Activated T-helper 1 cell treated with anti-CD3 and anti-CD28 coated beads, Interleukin-2, amount 50 U/mL, for 16 hours (primary cell): Measurements from ENCODE around the gene NUBP2.
"Not testable (repeated sequence)": the region's sequence is repeated elsewhere in the genome, so short reads cannot be mapped to it uniquely, and the experiment has no call there.

Experiments used
- DNase-seq, 2 donors: peaks; one replicate each; pipeline ENCODE4 v3.0.0-alpha.2; 2020; ENCODE audit warnings: low read depth in 1 of 2, low spot score in 1 of 2

Gene NUBP2

DNA sequence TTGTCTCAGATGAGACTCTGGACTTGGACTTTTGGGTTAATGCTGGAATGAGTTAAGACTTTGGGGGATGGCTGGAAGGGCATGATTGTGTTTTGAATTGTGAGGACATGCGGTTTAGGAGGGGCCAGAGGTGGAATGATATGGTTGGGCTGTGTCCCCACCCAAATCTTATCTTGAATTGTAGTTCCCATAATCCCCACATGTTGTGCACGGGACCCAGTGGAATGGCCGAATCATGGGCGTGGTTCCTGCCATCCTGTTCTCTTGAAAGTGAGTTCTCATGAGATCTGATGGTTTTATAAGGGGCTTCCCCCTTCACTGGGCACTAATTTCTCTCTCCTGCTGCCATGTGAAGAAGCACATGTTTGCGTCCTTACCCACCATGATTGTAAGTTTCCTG, 16.5 kb downstream of the NUBP2 start:
- DNase-seq, result not testable (repeated sequence)

DNA sequence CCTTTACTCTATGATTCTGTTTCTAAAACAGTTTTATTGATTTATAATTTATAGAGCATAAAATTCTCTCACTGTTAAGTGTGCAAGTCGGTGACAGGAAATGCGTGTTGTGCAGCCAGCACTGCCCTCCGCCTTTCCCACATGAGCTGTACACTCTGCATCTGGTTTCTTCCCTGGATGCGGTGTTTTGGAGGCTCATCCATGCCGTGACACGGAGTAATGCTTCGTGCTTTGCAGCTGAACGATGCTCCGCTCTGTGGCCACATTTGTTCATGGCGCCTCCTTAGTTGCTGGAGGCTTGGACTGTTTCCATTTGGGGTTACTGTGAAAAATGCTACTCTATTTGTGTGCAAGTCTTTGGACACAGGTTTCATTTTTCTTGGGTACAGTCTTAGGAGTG, 17.9 kb downstream of the NUBP2 start:
- no peak for DNase-seq

DNA sequence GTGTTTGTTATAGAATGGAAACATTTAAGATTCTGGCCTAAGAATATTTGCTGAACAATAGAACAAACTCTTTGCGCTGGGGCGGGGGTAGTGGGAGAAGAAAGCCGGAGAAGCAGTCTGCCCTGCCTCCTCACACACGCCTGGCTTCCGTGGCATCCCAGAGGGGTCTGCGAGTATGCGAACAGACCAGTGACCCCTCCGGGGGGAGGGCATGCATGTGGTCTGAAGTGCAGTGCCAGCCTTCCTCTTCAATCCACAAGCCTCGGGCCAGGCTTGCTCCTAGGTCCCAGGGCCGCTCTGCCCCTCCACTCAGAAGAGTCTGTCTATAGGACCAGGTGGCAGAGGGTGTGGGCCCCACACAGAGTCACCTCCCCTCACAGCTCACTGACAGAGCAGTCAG, 24.9 kb downstream of the NUBP2 start:
- DNase-seq, result no peak

DNA sequence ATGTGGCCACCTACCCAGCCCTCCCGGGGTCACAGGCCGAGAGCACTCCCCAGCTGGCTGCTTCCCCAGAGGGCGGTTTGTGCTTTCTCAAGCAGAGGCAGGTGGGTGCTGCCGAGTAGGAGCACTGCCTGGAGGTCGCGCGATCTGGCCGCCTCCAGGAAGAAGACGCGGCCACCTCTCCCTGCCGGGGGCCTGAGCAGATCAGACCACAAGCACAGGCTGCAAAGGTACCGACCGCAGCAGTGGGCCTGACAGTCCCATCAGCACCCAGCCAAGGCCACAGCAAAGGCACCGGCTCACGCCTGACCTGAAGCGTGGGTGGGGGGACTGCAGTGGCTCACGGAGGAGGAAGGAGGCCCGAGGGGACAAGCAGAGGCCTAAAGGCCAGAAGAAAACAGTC, 25.9 kb downstream of the NUBP2 start:
- DNase-seq, result no peak

DNA sequence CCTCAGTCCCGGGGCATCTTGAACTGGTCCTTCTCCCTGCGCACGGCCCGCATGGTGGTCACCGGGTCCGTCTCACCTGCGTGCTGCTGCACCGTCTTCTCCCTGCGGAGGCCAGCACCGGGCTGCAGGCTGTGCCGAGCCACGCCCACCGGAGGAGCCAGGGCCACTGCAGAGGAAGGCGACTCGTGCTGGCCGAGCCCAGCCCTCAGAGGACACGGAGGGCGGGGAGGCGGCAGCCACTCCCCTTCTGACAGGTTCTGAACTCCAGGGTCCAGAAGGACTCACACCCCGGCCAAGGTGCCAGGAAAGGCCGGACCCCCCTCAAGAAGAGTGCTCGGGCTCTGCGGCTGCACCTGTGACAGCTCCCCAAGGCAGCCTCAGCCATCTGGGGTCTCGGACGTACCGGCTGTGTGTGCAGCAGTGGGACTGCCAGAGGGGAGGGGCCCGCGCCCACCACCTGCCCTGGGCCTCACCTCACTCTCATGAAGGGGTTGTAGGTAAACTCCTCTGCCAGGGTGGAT, 26.6 kb downstream of the NUBP2 start:
- DNase-seq, result no peak

DNA sequence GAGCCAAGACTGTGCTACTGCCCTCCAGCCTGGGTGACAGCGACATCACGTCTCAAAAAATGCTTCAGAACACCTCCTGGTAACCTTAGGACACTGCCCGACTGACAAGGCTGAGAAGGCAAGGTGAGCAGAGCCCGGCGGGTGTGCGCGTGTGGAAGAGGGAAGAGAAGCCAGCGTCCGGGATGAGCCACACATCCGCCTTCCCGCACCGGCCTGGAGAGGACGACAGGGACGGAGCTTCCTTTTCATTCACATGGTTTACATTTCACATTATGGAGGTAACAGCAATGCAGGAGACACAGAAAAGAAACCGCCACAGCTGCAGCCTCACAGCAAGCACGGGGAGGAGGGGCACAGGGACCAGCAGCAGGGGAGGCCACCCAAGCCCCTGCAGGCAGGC, 27.3 kb downstream of the NUBP2 start:
- DNase-seq, result no peak

DNA sequence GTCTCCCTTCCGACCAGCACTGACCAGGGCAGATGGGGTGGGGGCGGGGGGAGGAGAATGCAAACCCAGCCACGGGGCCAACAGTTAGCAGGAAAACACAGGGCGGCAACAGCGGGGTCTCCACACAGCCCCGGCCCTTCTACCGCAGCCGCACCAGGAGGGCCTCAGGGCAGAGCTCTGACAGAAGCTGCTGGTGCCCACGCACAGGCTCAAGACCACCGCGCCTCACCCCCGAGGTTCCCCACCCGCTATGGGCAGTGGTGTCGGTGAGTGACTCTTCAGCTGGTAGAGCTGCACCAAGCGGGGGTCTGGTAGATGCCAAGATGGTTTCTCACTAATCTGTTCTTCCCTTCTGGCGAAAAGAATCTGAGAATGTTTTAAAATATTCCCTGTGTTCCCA, 27.8 kb downstream of the NUBP2 start:
- no peak for DNase-seq

DNA sequence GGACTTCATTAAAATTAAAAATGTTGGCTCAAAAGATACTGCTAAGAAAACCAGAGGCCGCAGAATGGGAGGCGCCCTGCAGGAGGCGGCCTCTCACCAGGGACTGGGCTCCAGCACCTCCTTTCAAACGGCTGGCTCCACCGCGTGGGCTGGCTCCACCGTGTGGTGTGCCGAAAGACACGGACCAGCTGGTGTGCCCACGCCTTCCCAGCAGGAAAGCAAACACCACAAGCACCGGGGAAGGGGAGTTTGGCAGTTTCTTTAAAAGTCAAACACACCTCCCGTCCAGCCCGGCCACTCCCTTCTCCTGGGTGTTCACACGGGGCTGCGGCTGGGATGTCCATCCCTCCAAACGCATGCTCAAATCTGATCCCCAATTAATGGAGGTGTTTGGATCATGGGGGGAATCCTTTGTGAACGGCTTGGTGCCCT, 30.0 kb downstream of the NUBP2 start:
- no peak for DNase-seq

DNA sequence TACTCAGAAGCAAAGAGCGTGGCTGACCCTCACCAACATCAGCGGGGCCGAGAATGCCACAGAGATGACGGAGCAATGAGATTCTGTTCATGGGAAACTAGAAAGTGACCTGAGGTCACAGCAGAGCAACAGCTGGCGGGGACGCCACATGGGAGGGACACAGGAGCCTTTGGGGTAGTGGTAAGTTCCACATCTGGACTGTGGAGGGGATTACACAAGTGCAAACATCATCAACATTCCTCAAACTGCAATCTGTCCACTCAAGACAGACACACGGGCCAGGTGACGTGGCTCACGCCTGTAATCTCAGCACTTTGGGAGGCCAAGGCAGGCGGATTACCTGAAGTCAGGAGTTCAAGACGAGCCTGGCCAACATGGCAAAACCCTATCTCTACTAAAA, 32.7 kb downstream of the NUBP2 start:
- DNase-seq, result no peak

DNA sequence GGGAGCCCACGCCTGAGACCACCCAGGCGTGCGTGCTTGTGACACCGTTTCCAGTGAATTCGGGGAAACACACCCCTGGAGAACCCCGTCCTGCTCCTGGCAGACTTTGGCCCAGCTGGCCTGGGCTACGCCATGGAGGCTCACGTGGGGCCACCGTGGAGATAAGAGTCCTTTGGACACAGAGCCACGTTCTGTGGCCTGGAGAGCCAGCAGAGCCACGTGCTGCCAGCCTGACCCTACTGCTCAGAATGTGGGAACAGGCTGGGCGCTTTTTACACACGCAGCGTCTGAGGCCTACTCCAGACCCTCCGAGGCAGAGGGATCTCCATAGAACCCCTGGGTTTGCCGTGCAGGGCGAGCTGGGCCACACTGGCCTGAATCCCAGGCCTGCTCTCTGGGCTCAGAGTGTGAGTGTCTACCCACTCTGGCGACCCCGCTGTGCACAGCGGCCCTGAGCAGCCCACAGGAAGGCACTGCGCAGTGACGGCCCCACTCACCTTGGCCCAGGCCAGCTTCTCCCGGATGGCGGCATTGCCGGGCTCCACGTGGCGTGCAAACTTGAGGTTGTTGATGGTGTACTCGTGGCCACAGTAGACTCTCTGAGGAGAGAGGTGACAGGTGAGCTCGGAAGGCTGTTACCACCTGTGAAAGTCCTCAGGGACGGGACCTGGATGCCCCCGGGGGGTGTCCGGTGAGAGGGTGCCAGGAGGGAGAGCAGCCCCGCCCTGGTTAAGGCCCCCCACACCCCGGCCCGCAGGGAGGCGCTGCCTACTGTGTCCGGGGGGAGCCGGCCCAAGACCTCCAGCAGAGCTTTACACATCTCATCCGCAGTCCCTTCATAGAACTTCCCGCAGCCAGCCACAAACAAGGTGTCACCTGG, 33.9 kb downstream of the NUBP2 start:
- DNase-seq, result no peak

DNA sequence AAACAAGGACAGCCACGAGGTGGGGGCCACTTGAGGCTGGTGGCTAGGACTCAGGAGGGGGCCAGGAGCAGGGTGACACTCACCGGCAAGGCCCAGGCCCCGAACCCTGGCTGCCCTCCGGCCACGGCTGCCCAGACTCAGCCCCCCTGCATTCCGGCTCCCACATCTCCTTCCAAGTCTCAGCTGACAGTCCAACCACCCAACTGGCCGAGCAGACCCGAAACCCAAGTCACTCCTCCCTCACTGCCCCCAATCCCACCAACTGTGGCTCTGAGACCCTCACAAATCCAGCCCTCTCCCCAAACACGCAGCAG, 34.5 kb downstream of the NUBP2 start:
- DNase-seq, result no peak

DNA sequence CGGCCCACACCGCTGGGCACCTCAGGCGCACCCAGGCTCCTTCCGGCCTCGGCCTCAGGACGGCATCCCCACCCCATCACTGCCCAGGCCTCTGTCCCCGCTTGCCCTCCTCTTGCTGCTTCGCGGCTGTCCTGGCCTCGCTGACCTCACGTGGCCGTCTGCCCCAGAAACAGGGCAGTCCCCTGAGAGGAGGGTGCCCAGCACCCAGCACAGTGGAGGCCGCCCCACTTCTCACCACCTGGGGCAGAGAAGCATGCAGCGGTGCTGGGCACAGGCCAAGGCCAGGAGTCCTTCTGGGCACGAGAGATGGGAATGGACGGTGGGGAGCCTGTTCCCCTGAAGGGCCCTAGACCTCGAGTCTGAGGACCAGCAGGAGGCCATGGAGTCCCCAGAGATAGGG, 35.0 kb downstream of the NUBP2 start:
- no peak for DNase-seq

DNA sequence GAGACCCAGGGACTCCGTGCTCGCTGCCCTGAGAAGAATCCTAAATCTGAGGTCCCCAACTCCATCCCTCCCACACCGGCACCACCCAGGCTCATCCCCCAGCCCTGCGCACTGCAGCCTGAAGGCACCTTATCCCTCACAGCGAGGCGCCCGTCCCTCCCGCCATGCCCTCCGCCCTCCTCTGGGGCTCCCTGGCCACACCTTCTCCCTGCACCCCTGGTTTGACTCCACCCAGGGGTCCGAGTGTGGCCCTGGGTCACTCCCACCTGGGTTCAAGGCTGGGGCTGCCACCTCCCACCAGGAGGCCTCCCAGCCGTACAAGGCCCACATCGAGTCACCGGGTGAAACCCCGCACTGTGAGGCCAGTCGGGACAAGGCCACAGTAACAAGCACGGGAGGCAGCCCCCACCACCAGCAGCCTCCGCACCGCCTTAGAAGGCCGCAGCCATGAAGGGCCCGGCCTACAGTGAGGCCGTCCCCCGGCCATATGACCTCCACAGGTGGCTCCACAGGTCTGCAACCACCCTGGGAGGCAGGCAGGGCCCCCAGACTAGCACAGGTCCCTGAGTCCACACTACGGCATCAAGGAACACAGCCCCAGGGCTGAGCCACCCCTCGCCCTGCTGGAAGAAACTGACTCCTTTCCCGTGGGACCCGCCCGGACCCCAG, 35.6 kb downstream of the NUBP2 start:
- DNase-seq, result no peak

DNA sequence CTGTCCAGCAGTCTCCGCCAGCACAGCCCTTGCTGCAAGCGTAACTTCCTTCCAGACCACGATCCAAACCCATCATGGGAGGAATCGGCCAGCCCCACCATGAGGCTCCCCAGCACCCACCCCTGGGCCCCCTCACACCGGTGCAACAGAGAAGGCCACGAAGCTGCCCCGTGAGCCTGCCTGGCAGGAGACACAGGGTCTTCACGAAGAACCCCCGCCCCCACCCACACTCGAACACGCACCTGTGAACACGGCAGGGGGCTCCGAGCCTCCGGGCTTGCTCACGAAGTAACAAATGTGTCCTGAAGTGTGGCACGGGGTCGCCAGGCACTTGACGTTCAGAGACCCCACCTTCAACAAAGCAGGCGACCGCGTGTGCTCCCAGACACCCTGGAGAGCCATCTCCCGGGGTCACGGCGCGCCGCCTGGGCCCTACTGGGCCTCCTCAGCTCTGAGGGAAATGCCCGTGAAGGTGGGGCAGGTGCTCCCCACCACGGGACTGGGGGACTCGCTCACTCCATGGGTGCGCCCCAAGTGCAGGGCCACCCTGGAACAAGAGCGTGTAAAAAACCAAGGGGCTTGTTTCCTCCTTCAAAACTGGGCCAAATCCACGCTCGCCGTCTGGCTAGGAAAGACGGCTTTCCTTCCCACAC, 36.2 kb downstream of the NUBP2 start:
- no peak for DNase-seq

DNA sequence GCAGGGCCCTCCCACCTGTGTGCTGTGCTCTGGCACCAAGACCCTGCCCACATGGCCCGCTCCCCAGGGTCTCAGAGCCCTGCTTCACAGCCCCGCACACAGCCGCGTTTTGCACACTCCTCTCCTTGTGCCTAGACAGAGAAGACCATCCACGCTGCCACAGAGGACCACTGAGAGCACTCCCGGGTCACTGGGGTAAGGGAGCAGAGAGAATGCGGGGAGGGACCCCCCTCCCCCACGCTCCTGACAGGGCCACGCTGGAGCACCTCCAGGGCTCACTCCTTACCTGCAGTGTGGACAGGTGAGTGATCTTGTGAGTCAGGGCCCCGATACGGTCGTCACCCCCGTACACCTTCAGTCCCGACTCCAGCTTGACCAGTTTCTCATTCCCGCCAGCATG, 36.9 kb downstream of the NUBP2 start:
- DNase-seq, result no peak

DNA sequence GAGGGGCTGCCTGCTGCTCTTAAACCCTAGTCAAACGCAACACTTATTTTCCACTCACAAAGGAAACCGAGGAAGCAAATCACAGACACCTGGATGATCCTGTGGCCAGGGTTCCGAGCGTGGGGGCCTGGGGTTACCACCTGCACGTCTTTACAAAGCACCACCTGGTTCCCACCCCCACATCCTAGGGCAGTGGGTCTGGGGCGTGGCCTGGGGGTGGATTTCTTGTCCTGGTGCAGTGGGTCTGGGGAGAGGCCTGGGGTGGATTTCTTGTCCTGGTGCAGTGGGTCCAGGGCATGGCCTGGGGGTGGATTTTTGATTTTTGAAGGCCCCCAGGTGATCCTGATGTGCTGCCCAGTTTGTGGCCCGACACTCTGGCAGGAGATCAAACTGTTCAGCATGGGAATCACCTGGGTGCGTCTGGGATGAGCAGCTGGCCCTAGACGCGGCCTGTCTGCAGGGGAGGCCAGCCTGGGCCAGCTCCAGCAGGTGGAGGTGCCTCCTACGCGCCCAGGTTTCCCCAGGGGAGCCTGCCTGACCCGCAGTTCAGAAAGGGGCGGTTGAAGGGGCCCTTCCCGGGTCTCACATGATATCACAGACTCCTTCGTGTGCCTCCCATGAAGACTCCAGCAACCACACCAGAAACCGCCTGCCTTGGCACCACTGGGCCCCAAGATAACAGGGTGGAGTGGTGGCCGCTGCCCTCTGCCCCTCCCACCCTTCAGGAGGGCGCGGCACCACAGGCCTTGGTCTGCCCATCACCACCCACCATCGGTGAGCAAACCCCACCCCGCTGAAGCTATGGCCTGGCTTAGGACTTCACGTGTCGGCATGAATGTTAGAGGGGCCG, 37.6 kb downstream of the NUBP2 start:
- no peak for DNase-seq

DNA sequence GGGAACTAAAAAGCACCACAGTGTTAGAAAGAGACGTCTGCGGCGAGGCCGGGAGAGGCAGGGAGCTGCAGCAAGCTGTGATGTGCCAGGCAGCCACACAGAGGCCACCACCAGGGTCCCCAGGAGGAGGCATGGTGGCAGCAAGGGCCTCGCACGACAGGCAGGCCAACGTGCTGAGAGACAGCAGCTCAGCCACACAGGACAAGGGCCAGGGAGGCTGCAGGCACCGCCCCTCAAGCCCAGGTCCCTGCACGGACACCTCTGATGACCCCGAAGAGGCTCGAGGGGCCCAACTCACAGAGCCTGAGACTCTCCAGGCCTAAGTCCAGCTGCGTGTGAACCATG, 38.2 kb downstream of the NUBP2 start:
- no peak for DNase-seq

DNA sequence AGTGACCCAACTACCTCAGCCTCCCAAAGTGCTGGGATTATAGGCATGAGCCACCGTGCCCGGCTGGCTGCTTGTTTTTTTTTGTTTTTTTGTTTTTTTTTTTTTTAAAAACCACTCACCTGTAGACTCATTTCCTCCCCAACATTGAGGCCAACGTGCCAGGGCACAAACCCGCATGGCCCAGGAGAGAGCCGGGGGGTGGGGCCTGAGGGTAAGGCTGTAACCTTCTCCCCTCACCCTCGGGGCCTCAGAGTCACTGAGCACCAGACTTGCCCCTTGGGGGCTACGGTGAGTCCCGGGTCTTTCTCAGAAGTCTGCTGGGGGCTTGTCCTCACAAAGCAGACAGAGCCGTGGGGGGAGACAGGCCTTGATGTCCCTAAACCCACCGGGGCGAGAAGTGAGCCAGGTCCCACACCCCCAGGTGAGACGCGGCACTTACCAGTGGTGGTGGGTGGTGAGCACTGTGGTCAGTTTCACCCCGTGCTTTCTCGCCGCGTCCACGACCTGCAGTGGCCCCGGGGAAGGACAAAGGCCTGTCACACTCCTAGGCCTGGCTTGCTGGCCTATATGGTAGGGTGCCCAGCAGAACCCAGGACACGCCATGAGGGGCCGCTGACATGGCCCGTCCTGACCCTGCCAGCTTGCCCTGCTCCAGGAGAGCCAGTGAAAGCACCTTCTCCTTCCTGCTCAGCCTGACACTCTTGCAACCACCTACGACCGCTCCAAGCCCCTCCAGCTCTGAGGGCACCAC, 39.3 kb downstream of the NUBP2 start:
- DNase-seq, result no peak

DNA sequence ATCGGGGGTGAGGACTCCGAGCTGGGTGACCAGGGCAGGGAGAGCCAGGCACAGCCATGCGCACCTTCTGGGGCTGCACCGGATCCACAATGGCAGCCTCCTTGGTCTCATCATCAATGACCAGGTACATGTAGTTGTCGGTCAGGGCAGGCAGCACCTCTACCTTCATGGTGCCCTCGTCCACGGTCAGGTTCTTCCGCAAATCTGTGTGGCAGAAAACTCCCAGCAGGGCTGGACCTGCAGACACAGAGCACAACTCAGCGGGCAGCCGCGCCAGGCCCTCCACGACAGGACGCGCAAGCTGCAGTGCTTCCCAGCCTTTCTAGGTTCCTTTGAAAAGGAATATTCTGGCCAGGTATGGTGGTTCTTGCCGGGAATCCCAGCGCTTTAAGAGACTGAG, 40.0 kb downstream of the NUBP2 start:
- no peak for DNase-seq

DNA sequence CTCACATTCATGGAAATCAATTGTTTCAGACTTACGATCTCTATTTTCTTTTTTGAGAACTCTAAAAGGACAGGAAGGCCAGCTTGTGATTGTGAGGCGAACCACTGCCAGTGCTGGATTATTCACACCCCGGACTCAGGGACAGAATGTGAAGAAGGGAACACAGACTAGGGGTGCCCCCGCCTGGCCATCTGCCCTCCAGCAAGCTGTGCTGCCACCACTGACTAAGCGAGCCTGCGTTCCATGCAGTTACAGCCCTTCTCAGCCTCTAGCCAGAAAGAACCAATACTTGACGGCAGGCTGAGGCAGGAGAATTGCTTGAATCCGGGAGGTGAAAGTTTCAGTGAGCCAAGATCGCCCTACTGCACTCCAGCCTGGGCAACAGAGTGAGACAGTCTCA, 41.1 kb downstream of the NUBP2 start:
- DNase-seq, result no peak
